ENCODE results near the gene RPL10.

Gene RPL10

DNA sequence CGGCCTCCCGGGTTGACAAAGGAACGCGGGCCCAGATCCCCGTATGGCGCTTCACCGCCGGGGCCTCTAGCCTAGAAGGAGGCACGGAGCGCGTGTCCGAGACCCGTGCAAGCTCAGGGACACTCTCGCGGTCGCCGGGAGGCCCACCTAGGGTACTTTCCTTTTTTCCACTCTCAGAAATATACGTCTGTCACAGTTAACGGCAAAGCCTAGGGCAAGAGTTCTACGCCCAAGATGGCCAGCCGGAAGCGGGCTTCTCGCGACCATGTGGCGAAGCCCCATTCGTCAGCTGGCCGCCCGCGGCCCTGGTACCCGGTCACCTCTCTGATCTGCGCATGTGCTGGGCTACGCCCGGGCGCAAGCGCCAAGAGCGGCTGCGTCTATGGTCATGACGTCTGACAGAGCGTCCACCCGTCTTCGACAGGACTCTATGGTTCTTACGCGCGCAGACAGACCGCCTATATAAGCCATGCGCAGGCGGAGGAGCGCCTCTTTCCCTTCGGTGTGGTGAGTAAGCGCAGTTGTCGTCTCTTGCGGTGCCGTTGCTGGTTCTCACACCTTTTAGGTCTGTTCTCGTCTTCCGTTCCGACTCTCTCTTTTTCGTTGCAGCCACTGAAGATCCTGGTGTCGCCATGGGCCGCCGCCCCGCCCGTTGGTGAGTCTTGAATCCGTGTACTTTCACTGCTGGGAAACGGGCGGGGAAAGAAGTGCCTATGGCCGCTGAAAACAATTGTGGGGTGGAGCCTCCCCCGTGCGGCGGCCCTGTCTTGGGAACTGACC is at the start of gene RPL10:
RPL10 (plus strand) TSS at position 490 of the 780 bp plus-strand sequence; CDS start at position 633, 143 bp downstream.
- DNase-seq: peak; percentile 98

DNA sequence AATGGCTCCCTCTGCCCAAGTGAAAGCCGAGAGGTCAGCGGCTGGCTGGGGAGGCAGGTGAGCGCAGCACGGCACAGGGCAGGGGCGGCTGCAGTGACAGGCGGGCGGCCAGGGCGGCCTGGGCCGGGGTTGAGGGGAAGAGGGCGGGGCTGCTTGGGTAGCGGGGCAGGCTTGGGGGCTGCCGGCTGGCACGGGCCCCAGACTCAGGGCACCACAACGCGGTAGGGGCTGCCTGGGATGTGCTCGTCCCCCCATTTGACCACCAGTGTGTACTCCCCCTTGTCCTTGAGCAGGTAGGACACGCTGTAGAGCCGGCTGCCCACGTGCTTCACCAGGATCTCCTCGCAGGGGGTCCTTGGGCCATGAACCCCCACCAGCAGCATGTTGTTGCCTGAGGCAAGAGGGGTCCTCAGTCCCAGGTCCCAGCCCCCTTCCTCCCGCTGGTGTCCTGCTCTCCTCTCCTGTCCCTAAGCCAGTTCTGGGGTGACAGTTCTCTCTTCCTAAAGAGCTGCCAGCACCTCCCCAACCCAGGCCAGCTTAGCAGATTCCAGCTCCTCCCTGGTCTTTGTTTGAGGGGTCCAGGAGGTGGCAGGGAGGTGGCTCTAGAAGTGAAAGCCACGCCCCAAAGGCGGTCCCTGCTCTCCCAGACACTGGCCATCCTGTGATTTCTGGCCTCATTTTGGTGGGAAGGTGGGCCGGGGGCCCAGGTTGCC is 49.4 kb upstream of the RPL10 start:
- DNase-seq: no peak

DNA sequence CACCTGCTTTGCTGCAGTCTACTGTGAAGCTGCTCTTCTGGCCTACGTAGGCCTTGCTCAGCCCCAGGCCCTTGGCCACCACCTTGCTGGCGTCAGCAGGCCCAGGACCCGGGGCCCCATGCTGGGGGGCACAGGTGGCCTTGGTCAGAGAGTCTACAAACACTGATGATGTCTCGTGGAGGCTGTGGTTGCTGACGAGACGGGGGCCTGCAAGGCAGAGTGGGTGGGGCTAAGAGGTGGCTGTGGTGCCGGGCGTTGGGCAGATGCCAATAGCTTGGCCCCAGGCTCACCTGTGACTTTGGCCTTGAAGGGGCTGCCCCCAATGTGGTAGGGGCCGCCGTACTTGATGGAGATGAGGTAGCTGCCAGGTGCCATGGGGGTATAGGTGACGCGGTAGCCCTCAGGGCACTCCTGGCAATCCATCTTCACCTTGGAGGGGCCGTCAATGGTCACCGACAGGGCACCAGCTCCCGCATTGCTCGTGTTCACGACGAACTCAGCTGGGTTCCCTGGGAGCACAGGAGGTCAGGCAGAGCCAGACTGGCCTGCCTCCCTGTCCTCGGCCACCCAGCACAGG is 48.7 kb upstream of the RPL10 start:
- no peak for DNase-seq

DNA sequence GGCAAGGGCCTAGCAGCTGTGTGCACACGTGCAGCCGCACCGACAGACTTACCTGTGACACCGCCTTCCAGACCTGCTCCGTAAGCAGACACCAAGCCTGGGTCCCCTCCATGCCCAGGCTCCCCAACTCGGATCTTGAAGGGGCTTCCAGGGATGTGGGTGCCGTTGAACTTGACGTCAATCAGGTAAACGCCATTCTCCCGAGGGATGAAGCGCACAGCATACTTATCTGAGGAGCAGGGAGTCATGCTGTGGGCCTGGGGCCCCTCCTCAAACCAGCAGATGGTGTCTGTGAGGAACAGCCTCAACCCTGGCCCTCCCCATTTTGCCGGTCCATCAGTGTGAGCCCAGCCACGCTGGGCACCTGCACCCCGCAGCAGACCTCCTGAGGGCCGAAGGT is 48.2 kb upstream of the RPL10 start:
- DNase-seq: no peak

DNA sequence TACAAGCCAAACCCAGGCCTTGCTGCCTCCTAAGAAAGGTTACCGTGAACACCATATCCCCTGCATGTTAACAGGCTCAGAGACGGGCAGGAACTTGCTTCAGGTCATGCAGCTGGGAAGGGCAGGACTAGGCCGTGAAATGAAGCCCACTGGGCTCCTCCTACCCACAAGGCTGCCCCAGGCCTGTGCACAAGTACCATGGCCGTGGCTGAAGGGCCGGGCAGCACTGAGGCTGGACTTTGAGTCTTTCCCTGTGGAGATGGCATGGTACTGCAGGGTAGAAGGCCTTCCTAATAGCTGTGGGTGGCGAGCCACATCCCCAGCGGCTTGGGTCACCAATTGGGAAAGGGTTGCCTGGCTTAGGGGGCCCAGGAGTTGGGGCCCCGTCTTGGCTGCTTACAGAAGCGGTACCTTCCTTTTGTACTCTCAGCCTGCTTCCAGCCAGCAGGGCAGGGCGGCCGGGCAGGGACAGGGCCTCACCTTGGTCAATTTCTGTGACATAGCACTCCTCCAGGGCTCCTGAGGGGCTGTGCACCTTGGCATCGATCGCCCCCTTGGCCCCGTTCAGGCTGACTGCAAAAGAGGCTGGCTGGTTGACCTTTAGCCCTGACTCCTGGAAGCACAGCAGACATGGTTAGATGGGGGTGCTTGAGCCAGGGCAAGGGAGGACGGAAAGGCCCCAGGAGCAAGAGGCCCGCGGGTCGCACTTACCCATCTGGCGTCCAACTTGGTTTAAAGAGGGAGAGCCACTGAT is 47.6 kb upstream of the RPL10 start:
- DNase-seq: no peak

DNA sequence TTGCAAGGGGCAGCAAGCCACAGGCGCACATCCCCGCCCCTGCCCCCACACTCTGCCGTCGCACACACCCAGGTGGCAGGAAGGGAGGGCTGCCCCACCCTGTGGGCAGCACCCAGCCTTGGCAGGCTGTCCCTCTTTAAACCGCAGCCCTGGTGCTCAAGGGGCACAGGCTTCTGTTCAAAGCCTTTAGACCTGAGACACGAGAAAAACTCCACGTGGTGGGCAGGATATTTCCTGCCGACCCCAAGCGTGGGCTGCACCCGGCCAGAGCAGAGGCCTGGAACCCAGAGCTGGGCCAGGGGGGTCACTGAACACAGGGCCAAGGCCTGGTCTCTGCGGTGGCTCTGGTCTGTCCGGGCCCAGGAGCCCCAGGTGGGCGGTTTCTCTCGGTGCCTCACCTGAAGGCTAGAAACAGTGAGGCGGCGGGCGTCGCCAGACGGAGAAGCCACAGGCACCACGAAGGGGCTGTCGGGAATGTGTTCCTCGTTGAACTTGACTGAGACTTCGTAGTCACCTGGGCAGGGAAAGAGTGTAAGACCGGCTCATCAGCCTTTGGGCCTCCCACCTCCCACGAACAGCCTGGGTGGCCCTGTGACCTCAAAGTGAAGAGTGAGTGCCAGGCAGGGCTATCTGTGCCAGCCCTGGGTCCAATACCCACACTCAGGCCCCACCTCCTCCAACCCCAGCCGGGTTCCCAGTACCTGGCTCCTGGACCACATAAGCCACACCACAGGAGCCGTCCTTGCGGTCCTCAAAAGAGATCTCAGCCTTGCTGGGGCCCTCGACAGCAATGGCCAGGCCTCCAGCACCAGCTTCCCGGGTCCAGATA is 46.8 kb upstream of the RPL10 start:
- no peak for DNase-seq

DNA sequence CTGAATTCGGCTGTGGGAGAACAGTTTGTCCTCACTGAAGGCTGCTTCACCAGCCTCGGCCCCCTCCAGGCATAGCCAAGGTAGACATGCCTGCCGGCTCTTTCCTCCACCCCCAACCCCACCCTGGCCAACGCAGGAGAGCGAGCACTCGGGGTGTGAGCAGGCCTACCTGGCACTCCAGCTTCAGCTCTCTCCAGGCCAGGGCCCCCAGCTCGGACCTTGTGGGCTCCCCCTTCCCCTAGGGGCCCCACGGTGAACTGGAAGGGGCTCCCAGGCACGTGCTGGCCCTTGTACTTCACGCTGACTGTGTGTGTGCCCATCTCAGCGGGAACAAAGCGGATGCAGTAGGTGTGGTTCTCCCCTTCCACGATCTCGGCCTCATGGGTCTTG is 46.2 kb upstream of the RPL10 start:
- DNase-seq: no peak

DNA sequence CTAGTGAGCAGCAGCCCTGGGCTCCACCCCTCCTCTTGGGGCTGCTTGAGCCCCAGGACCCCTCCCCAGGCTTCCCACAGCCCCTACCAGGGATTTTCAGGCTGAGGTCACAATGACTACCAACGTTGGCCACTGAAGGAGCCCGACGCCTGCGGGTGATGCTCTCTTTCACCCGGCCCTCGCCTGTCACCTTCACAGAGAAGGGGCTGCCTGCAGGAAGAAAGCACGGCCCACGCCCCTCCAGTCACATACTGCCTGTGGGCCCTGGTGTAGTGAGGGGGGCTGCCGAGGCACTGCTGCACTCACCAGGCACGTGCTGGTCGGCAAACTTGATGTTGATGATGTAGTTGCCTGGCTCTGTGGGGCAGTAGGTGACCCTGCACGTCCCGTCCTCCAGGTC is 45.7 kb upstream of the RPL10 start:
- no peak for DNase-seq

DNA sequence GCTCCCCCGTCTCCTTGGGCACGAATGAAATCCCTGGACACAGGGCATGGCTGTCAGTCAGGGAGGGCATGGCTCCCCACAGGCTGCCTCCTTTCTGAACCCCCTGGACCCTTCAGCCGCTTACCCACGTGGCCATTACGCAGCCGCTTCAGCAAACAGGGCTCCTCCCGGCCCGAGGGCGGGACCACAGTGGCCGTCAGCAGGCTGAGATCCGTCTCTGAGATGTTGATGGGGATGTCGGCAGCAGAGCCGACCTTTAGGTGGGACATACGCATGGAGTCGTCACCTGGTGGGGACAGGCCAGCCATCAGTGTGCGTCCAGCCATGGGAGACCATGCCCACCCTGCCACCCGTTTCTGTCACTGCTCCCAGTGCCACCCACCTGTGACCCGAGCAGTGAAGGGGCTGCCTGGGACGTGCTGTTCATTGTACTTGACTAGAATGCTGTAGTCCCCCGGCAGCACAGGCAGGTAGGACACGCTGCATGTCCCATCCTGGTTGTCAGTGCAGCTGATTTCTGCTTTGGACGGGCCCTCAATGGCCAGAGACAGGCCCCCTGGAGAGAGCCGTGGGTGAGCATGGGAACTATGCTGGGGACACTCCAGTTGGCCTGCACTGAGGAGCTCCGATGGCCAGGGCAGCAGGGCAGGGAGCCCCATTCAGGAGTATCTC is 44.9 kb upstream of the RPL10 start:
- no peak for DNase-seq

DNA sequence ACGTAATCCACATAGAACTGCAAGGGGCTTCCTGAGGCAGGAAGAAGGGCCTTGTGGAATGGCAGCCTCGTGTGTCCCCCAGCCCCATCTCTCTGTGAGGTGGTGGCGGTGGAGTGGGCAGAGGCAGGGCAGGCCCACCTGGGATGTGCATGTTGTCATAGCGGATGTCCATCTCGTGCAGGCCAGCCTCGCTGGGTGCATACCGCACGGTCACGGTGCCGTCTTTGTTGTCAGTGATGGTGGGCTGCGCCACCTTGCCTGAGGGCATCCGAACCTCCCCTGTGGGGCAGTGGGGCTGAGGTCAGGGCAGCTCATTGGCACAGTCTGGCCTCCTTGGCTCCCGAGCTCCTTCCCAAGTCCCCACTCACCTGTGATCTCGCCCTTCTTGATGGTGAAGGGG is 44.2 kb upstream of the RPL10 start:
- DNase-seq: no peak

DNA sequence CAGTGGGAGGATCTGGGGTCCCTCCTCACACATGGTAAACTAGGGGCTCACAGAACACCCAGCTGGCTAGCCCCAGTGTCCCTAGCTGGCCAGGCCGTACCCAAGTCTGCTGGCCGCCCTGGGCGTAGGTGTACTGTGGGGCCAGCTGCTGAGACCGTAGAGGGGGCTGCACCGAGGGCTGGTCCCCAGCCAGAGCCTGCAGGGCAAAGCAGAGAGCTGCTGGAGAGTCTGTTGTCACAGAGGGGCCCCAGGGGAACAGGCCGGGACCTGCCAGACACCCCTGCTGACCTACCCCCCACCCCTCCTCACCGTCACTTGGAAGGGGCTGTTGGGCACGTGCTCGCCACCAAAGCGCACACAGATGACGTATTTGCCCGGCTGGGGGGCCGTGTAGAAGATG is 43.7 kb upstream of the RPL10 start:
- DNase-seq: no peak

DNA sequence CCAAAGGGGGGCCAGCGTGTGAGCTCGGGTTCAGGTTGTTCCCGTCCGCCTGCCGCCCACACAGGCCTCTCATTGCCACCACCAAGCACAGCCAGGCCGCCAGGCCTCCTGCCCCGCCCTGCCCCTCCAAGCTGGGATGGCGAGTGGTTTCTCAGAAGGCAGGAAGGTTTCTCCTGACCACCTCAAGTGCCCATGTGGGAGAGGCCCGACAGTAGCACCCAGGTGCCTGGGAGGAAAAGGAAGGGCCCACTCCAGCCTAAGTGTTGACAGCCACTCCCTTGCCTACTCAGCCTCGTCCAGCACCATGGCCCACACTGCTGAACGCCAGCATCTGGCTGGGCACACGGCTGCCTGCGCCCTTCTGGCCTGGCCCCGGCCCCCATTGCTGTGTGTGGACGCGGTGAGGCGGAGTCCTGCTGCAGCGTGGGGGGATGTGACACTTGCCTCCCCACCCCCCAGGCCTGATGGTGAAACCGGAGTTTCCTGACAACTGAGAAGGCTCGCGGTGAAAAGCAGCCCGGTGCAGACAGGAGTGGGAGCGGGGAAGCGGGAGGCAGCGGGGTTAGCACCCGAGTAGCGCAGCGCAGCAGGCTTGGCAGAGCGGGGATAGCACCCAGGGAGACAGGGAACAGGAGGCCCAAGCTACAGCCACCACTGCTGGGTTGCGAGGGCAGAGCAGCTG is 42.9 kb upstream of the RPL10 start:
- DNase-seq: no peak

DNA sequence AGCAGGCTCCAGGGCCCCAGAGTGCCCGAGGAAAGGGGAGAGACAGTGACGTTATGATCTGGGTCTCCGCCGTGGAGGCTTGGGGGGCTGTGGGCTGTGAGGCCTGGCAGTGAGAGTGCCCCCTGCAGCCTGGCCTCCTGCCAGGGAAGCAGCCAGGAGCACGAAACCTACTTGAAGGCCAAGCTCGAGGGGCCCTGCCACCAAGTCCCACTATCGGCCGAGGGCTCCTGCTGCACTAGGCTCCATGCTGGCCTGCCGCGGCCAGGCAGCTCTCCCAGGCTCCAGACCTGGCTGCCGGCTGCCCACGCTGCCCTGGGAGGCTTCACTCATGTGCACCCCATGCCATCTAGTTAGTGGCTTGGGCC is 42.4 kb upstream of the RPL10 start:
- DNase-seq: no peak

DNA sequence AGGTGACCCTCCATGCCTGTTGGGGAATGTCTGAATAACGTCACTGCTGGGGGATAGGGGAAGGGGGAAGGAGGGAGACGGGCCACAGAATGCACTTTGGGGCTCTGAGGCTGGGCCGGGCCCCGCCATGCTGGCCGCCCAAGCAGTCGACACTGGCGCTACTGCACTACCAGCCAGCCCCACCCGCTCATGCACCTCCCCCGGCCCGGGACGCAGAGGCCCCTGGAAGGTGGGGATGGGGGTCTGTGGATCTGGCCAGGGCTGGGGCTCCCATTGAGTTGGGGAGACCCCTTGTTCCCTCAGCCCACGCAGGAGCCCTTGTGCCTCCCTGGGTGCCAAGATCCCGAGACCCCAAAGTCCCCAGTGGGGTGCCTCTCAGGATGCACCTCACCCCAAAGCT is 41.6 kb upstream of the RPL10 start:
- no peak for DNase-seq

DNA sequence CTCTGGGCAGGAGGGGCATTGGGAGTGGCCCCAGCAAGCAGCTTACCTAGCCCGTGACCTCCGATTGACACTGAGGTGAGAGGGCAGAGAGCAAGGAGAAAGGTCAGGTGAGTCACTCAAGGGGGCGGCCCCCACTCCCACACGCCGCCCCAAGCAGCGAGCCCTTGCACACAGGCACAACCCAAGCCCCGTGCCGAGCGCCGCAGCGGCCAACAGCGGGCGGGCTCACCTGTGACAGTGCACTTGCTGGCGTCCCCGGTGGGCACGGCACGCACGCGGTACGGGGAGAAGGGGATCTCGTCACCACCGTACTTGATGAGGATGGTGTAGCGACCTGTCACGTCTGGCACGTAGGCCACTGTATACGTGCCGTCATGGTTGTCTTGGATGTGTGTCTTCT is 41.0 kb upstream of the RPL10 start:
- no peak for DNase-seq

DNA sequence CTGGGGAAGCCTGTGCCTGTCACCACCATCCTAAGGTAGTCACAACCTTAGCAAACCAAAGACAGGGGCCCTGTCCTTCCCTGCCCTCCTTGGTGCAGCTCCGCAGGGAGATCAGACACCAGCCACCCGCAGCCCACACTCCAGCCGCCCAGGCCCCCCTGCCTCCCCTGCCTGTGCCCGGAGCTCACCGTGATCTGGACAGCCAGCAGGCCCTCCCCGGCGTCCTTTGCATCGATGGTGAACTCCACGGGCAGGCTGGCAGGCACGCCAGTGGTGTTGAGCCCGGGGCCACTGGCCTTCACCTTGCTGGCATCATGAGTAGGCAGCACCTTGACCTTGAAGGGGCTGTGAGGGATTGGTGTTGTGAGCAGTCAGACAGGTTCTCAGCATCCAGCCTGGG is 40.2 kb upstream of the RPL10 start:
- DNase-seq: no peak

DNA sequence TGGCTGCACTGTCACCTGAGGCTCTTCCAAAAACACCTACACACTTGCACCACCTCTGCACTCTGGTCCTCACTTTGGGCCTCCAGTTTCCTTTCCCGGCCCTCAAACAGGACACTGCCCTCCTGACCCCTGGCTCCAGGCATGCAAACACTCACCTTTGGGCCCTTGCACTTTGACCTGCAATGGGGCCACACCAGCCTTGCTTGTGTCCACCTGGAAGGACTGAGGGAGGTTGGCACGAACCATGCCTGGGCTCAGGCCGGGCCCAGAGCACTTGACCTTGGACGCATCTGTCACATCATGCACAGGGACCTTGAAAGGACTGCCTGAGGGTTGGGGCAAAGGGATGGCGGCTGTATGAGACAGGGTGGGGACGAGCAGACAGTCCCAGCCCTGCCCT is 39.3 kb upstream of the RPL10 start:
- no peak for DNase-seq

DNA sequence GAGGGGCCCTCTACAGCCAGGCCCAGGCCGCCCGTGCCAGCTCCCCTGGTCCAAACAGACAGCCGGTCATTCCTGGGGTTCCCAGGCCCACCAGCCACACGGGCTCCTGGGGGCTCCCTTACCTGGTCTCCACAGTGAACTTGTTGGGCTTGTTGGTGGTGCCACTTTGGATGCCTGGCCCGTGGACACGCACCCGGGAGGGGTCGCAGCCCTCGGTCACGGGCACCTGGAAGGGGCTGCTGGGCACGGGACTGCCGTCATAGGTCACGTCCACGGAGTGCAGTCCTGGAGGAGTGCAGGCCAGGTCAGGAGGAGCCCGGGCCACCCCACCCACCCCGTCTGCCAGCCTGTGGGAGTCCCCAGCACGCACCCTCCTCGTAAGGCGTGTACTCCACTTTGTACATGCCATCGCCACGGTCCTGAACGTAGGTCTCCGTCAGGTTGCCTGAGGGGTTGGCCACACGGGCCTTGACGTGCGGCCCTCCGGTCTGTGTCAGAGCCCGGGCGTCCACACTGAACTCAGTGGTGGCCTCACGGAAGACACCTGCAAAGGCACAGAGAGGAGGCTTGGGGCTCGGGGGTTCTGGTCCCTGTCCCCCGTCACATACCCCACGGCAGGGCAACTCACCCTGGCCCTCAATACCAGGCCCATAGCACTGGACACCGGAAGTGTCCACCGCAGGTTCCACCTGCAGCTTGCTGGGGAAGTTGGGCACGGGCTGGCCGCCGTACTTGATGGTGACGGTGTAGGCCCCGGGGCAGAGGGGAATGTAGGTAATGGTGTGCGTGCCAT is 38.6 kb upstream of the RPL10 start:
- no peak for DNase-seq

DNA sequence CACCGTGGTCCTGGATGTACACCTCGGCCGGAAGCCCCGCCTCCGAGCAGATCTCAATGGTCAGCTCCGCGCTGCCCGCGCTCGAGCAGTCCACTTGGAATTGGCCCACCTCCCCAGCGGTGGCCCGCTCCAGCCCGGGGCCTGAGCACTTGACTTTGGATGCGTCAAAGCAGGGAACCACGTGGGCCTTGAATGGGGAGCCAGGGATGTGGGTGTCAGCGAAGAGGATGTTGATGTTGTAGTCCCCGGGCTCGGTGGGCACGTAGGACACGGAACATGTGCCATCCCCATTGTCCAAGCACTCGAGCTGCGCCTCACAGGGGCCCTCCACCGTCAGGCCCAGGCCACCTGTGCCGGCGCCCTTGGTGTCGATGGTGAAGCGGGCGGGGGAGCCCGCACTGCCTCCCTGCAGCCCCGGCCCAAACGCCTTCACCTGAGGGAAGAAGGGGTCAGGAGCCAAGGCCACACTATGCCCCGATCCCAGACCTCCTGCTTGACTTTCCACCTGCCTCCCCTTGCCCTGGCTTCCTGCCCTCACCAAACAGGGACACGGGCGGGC is 37.9 kb upstream of the RPL10 start:
- DNase-seq: no peak

DNA sequence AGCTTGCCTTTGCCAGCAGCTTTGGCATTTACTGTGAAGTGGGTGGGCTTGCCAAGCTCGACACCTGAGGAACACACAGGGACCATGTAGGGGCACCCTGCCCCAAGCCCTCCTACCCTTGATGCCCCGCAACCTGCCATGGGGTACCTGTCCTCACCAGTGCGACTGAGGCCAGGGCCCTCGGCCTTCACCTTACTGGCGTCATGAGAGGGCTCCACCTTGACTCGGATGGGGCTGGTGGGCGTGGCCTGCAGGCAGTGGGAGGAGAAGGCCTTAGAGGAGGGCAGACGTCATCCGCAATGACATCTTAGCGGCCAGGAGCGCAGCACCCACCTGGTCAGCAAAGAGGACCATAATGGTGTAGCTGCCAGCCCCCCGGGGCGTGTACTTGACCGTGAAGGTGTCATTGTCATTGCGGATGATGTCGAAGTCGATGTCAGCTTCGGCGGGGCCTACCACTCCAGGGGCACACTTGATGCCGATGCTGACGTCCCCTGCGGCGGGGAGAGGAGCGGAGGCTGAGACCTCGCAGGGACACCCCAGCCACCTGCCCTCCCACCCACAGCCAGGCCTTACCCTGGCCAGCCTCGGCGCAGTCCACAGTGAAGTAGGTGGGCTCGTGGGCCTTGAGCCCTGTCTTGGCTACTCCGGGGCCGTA is 36.0 kb upstream of the RPL10 start:
- no peak for DNase-seq

Measured in DMS53 (cell line).